ENCODE data around the gene UNK. TPM values are rescaled to one million over a fixed set of nuclear protein-coding genes. Genes with fewer than 3 reads are reported as not detected.

Gene UNK
- total and polyA plus RNA-seq, 9 of the 15 experiments (the other 6 are each of a cell fraction or from before 2014, with no cell fraction given): 12.8 to 38.6 (median 24.8) TPM

- TF ChIP-seq AFF1 (IDR thresholded peaks at IDR 0.05; ENCODE audit: low read depth in 1 of 2, partially characterized antibody in 2 of 2): peak; percentile 53 to 71
- peak; percentile 88 for TF ChIP-seq CC2D1A (IDR thresholded peaks at IDR 0.05)
- 0 out of 2 replicates have a peak, but pooled peaks have one; percentile 37 for TF ChIP-seq ETS1 (conservative IDR thresholded peaks at IDR 0.05; ENCODE audit: control insufficient read depth, low read depth, low read length)
- TF ChIP-seq HCFC1 (IDR thresholded peaks at IDR 0.05; ENCODE audit: low read depth, low read length): no peak
- TF ChIP-seq ZBTB40 (IDR thresholded peaks at IDR 0.05): no peak
- no peak for TF ChIP-seq ZBTB40 (CRISPR knock-in tag; IDR thresholded peaks at IDR 0.05)
- no peak for TF ChIP-seq ZBTB34 (CRISPR knock-in tag; IDR thresholded peaks at IDR 0.05)
- TF ChIP-seq NR1H2 (CRISPR knock-in tag; IDR thresholded peaks at IDR 0.05): 0 out of 2 replicates have a peak, but pooled peaks have one; percentile 43
- TF ChIP-seq ASH1L (IDR thresholded peaks at IDR 0.05; ENCODE audit: borderline replicate concordance, low read depth, partially characterized antibody): no peak
Measured at GRCh38 chr17:75843577-75844529, 59.2 kb downstream of the UNK start, which contains the start of gene UNC13D (continued).
